Endothelial cell of umbilical vein (primary cell): ENCODE measurements around the gene SLC41A3. TPM values are rescaled to one million over a fixed set of nuclear protein-coding genes. Genes with fewer than 3 reads are reported as not detected.

Experiments
- BruUV-seq: library from RNA; stranded (reverse); fragments of 400-500 nt; replicated peaks from 2 replicates; lab custom pipeline; 2021; lab: Mats Ljungman, UMichigan
- CTCF ChIA-PET: fragments of 300-600, 350-600 bp; sonication (Branson Sonifier 250); formaldehyde crosslinking; loops from one replicate; lab custom pipeline; 2021; ENCODE audit warnings: antibody characterized with exemption, inconsistent platforms; lab: Charles Lee
- POLR2A ChIA-PET: fragments of 300-600, 350-600 bp; sonication (Branson Sonifier 250); formaldehyde crosslinking; loops from one replicate; lab custom pipeline; 2021; ENCODE audit warnings: antibody characterized with exemption, inconsistent platforms; lab: Charles Lee
- DNase-seq: peaks from one replicate; pipeline ENCODE4 v3.0.0-alpha.2; 2011; ENCODE audit warnings: low read depth, low spot score
- FAIRE-seq: peaks from 2 replicates; lab custom pipeline; 2011; peaks lifted over from hg19 to GRCh38; lab: Jason Lieb, UNC
- H2AFZ ChIP-seq: 2 replicates; pipeline ENCODE4 v1.6.0; 2012; ENCODE audit warnings: low read depth, low read length, control low read depth, inconsistent platforms
- H3K27ac ChIP-seq: 2 replicates; pipeline ENCODE4 v1.5.1; 2011; ENCODE audit warnings: low read depth, mild to moderate bottlenecking, control low read depth, low read length, moderate library complexity; ENCODE audit not compliant: insufficient read depth
- H3K27me3 ChIP-seq, 2 experiments: 2 replicates each; pipeline versions ENCODE4 v1.6.0 to v1.6.1; 2011; ENCODE audit warnings: low read length in 2 of 2, mixed read lengths in 1 of 2; ENCODE audit not compliant: control insufficient read depth in 2 of 2, insufficient read depth in 2 of 2
- H3K36me3 ChIP-seq, 2 experiments: 2 replicates in 1 of 2; 3 replicates in 1 of 2; pipeline ENCODE4 v1.5.1; 2011; ENCODE audit warnings: low read length in 2 of 2, mild to moderate bottlenecking in 1 of 2, moderate library complexity in 1 of 2; ENCODE audit not compliant: control insufficient read depth in 2 of 2, insufficient read depth in 2 of 2; ENCODE audit errors: extremely low read depth in 1 of 2
- H3K4me1 ChIP-seq: 3 replicates; pipeline ENCODE4 v1.5.1; 2011; ENCODE audit warnings: mild to moderate bottlenecking, low read length; ENCODE audit not compliant: control insufficient read depth, insufficient read depth; ENCODE audit errors: extremely low read depth
- H3K4me2 ChIP-seq: 2 replicates; pipeline ENCODE4 v1.6.1; 2011; ENCODE audit warnings: low read length, control low read depth, mixed read lengths; ENCODE audit not compliant: insufficient read depth
- H3K4me3 ChIP-seq, 3 experiments: fragments of 200-600 bp in 1 of 3; sonication (generic), shearing (Covaris generic) in 1 of 3; replicated peaks in 1 of 3; 2 replicates each; pipeline ENCODE4 v1.5.1; 2011 to 2016; ENCODE audit warnings: control low read depth in 3 of 3, low read length in 3 of 3, mild to moderate bottlenecking in 2 of 3, inconsistent platforms in 1 of 3, low read depth in 1 of 3, moderate library complexity in 1 of 3; ENCODE audit not compliant: insufficient read depth in 1 of 3
- H3K79me2 ChIP-seq: 2 replicates; pipeline ENCODE4 v1.6.0; 2012; ENCODE audit warnings: low read length, inconsistent platforms; ENCODE audit not compliant: control insufficient read depth, insufficient read depth
- H3K9ac ChIP-seq: replicated peaks from 2 replicates; pipeline ENCODE3; 2011; ENCODE audit warnings: low read length, control low read depth; ENCODE audit not compliant: insufficient read depth; ENCODE audit errors: extremely low read depth
- H3K9me1 ChIP-seq: replicated peaks from 3 replicates; pipeline ENCODE4 v1.6.0; 2011; ENCODE audit warnings: mild to moderate bottlenecking, low read length; ENCODE audit not compliant: control insufficient read depth, insufficient read depth; ENCODE audit errors: extremely low read depth
- H3K9me3 ChIP-seq: replicated peaks from 2 replicates; pipeline ENCODE4 v1.5.1; 2012; ENCODE audit warnings: low read length, inconsistent platforms; ENCODE audit not compliant: control insufficient read depth, insufficient read depth
- H4K20me1 ChIP-seq: replicated peaks from 2 replicates; pipeline ENCODE3; 2011; ENCODE audit warnings: mild to moderate bottlenecking, low read length; ENCODE audit not compliant: control insufficient read depth, insufficient read depth; ENCODE audit errors: extremely low read depth
- CTCF ChIP-seq, 2 donors: IDR thresholded peaks; 1 replicate in 1 of 2; 2 replicates in 1 of 2; pipeline ENCODE4 v1.5.1; 2011; ENCODE audit warnings: low read length in 2 of 2, mild to moderate bottlenecking in 2 of 2, moderate library complexity in 2 of 2, control low read depth in 1 of 2, inconsistent platforms in 1 of 2, low read depth in 1 of 2; ENCODE audit not compliant: insufficient read depth in 1 of 2; ENCODE audit errors: extremely low read depth in 1 of 2
- EZH2 ChIP-seq: IDR thresholded peaks from 2 replicates; pipeline ENCODE4 v1.6.1; 2012; ENCODE audit warnings: borderline replicate concordance, low read depth, mild to moderate bottlenecking, moderate library complexity, low read length, inconsistent platforms; ENCODE audit not compliant: severe bottlenecking
- FOS ChIP-seq: IDR thresholded peaks from 2 replicates; pipeline ENCODE4 v1.6.1; 2011; ENCODE audit warnings: mild to moderate bottlenecking, low read length, moderate library complexity, borderline replicate concordance; ENCODE audit not compliant: insufficient read depth
- GATA2 ChIP-seq: IDR thresholded peaks from 2 replicates; pipeline ENCODE4 v1.7.0; 2011; ENCODE audit warnings: low read depth, mild to moderate bottlenecking, moderate library complexity, mixed read lengths, low read length; ENCODE audit not compliant: insufficient read length, insufficient read depth
- JUN ChIP-seq: IDR thresholded peaks from 2 replicates; pipeline ENCODE4 v1.6.1; 2011; ENCODE audit warnings: borderline replicate concordance, low read depth; ENCODE audit not compliant: insufficient read length, insufficient read depth
- MAX ChIP-seq: IDR thresholded peaks from 2 replicates; pipeline ENCODE4 v1.6.1; 2011; ENCODE audit not compliant: insufficient read depth, insufficient read length
- MYC ChIP-seq: IDR thresholded peaks from one replicate; pipeline ENCODE4 v1.6.1; 2011; ENCODE audit warnings: mild to moderate bottlenecking, low read depth, low read length
- POLR2A ChIP-seq: IDR thresholded peaks from 2 replicates; pipeline ENCODE4 v1.6.1; 2012; ENCODE audit warnings: low read depth, mild to moderate bottlenecking, control low read depth, low read length
- POLR2AphosphoS5 ChIP-seq: IDR thresholded peaks from 2 replicates; pipeline ENCODE4 v1.6.1; 2012; ENCODE audit warnings: low read depth, mild to moderate bottlenecking, control low read depth, low read length, moderate library complexity; ENCODE audit not compliant: insufficient read depth
- dilution Hi-C: fragments of 300-500 bp; cut with MboI; formaldehyde crosslinking; loops from one replicate; pipeline ENCODE4 v1.15.0; 2019; ENCODE audit warnings: low sequenced_read_pairs; ENCODE audit not compliant: extremely low pct_ligation_motif_present
- intact Hi-C: fragments of 100-400 bp; cut with micrococcal nuclease; formaldehyde crosslinking; loops from one replicate; pipeline ENCODE4 v1.10.0; 2022
- polyA plus RNA-seq, 4 experiments: library from polyadenylated mRNA; depleted of rRNA in 3 of 4; stranded (reverse) in 3 of 4; unstranded in 1 of 4; fragments of >200 nt; gene quantifications; 2 replicates each; pipeline versions ENCODE4 v1.2.1 to v1.2.3, GENCODE V29; 2011 to 2012; ENCODE audit warnings: missing spikeins in 1 of 4
- total RNA-seq: library from RNA; stranded (reverse); gene quantifications from 2 replicates; pipeline ENCODE4 v1.2.3, GENCODE V29; 2021

SLC41A3 gene
- total and polyA plus RNA-seq, 2 donors (not counting 3 experiments of a cell fraction or from before 2014, with no cell fraction given), result 52.5 to 118 TPM

- H3K4me1 ChIP-seq, result no peaks in the 10 kb centered on the region
- no peak overlapping the region for H3K27ac ChIP-seq
- dilution Hi-C loops, result no loop called here
- intact Hi-C loops, result no loop called here
- no peaks in the 10 kb centered on the region for H3K79me2 ChIP-seq
- no peak overlapping the region for H3K4me3 ChIP-seq
- H3K9ac ChIP-seq, result no peak overlapping the region
- peaks cover 0 to 6% of the 10 kb centered on the region in 2 experiments for H3K36me3 ChIP-seq
- POLR2A ChIA-PET, result no interaction called here
- TF ChIP-seq EZH2 (no peak), FOS (no peak), GATA2 (no peak), POLR2AphosphoS5 (no peak), POLR2A (no peak), JUN (no peak), MYC (no peak), CTCF (IDR thresholded peaks at IDR 0.05; ENCODE audit: extremely low read depth in 1 of 2, insufficient read depth in 1 of 2, low read depth in 1 of 2, low read length in 2 of 2) (no peak), MAX (no peak)
- H3K9me1 ChIP-seq, result no peaks in the 10 kb centered on the region
- no peak overlapping the region for H3K4me2 ChIP-seq
- DNase-seq (no peak), FAIRE-seq (no peak)
- H2AFZ ChIP-seq, result no peak overlapping the region
- BruUV-seq, result no TSS peak
- H3K27me3 ChIP-seq, result no peaks in the 10 kb centered on the region
- H3K9me3 ChIP-seq, result no peaks in the 10 kb centered on the region
- no peaks in the 10 kb centered on the region for H4K20me1 ChIP-seq
- CTCF ChIA-PET, result no interaction called here
These were observed 69.7 kb downstream of the SLC41A3 start for GRCh38 chr3:126014252-126014651.
